H1 (cell line): ENCODE data around the gene PRSS48. TPM values are rescaled to one million over a fixed set of nuclear protein-coding genes. Genes with fewer than 3 reads are reported as not detected.

ENCODE experiments used
- CTCF ChIA-PET: fragments of 300-600 bp; sonication (Branson Sonifier 250); formaldehyde crosslinking; loops from one replicate; lab custom pipeline; 2021; ENCODE audit not compliant: partially characterized antibody; lab: Charles Lee
- POLR2A ChIA-PET: fragments of 300-600 bp; sonication (Branson Sonifier 250); formaldehyde crosslinking; loops from one replicate; lab custom pipeline; 2021; ENCODE audit warnings: inconsistent platforms; ENCODE audit not compliant: partially characterized antibody; lab: Charles Lee
- DNase-seq, 2 experiments: peaks; one replicate each; pipeline versions ENCODE4 v3.0.0 to v3.0.0-alpha.2; 2010 to 2022; ENCODE audit warnings: low spot score in 2 of 2, low read depth in 1 of 2, mixed read lengths in 1 of 2
- FAIRE-seq: peaks from 2 replicates; lab custom pipeline; 2011; peaks lifted over from hg19 to GRCh38; lab: Jason Lieb, UNC
- H2AFZ ChIP-seq: 2 replicates; pipeline ENCODE4 v1.8.1; 2012; ENCODE audit warnings: low read length, inconsistent platforms
- H2AK5ac ChIP-seq: 2 replicates; pipeline ENCODE4 v1.6.1; 2013; ENCODE audit warnings: low read depth, low read length
- H2BK120ac ChIP-seq: replicated peaks from 2 replicates; pipeline ENCODE3; 2013; ENCODE audit warnings: low read depth, low read length, inconsistent platforms
- H2BK12ac ChIP-seq: 2 replicates; pipeline ENCODE4 v1.6.1; 2013; ENCODE audit warnings: low read depth, low read length
- H2BK15ac ChIP-seq: 2 replicates; pipeline ENCODE4 v1.6.1; 2013; ENCODE audit warnings: low read length
- H2BK20ac ChIP-seq: 2 replicates; pipeline ENCODE4 v1.6.1; 2013; ENCODE audit warnings: low read length
- H2BK5ac ChIP-seq: 2 replicates; pipeline ENCODE4 v1.6.1; 2013; ENCODE audit warnings: low read depth, low read length
- H3K14ac ChIP-seq: 2 replicates; pipeline ENCODE4 v1.6.1; 2013; ENCODE audit warnings: inconsistent platforms; ENCODE audit not compliant: insufficient read length
- H3K18ac ChIP-seq: 2 replicates; pipeline ENCODE4 v1.6.1; 2013; ENCODE audit warnings: low read length; ENCODE audit errors: extremely low read depth
- H3K23ac ChIP-seq: 2 replicates; pipeline ENCODE4 v1.6.1; 2013; ENCODE audit warnings: inconsistent platforms; ENCODE audit not compliant: insufficient read length
- H3K23me2 ChIP-seq: 2 replicates; pipeline ENCODE4 v1.6.1; 2013; ENCODE audit warnings: low read depth, low read length
- H3K27ac ChIP-seq: 2 replicates; pipeline ENCODE4 v1.6.1; 2011; ENCODE audit warnings: low read depth, low read length, inconsistent platforms
- H3K27me3 ChIP-seq, 4 experiments: replicated peaks in 1 of 4; 1 replicate in 1 of 4; 2 replicates in 3 of 4; pipeline versions ENCODE4 v1.6.1 to v1.8.1; 2011 to 2013; ENCODE audit warnings: low read length in 3 of 4, mild to moderate bottlenecking in 3 of 4, inconsistent platforms in 2 of 4, mixed read lengths in 2 of 4, moderate library complexity in 1 of 4; ENCODE audit not compliant: control insufficient read depth in 3 of 4, insufficient read depth in 3 of 4; ENCODE audit errors: extremely low read depth in 1 of 4
- H3K36me3 ChIP-seq, 4 experiments: 2 replicates each; pipeline versions ENCODE4 v1.6.1 to v1.8.1; 2011 to 2013; ENCODE audit warnings: mild to moderate bottlenecking in 4 of 4, low read length in 3 of 4, moderate library complexity in 2 of 4, control low read depth in 1 of 4, inconsistent platforms in 1 of 4; ENCODE audit not compliant: insufficient read depth in 4 of 4, control insufficient read depth in 2 of 4
- H3K4ac ChIP-seq: replicated peaks from 2 replicates; pipeline ENCODE3; 2013; ENCODE audit warnings: low read length, low read depth, mixed read lengths, inconsistent platforms; ENCODE audit not compliant: insufficient read length
- H3K4me1 ChIP-seq, 4 experiments: replicated peaks in 1 of 4; 1 replicate in 1 of 4; 2 replicates in 3 of 4; pipeline versions ENCODE4 v1.6.1 to v1.8.1; 2011 to 2013; ENCODE audit warnings: low read length in 3 of 4, inconsistent platforms in 2 of 4, mixed read lengths in 1 of 4; ENCODE audit not compliant: insufficient read depth in 4 of 4, control insufficient read depth in 3 of 4
- H3K4me2 ChIP-seq, 2 experiments: 2 replicates each; pipeline versions ENCODE4 v1.6.1 to v1.8.1; 2011 to 2013; ENCODE audit warnings: low read depth in 2 of 2, low read length in 2 of 2, control low read depth in 1 of 2, inconsistent platforms in 1 of 2, mild to moderate bottlenecking in 1 of 2; ENCODE audit not compliant: insufficient read depth in 1 of 2
- H3K4me3 ChIP-seq, 4 experiments: fragments of 200-600, 300-600 bp in 1 of 4; sonication (generic), shearing (Covaris generic), sonication (Bioruptor Twin) in 1 of 4; 2 replicates each; pipeline versions ENCODE4 v1.5.1 to v1.8.1; 2011 to 2016; ENCODE audit warnings: low read length in 4 of 4, low read depth in 3 of 4, control low read depth in 2 of 4, inconsistent platforms in 2 of 4, mild to moderate bottlenecking in 2 of 4, mixed read lengths in 1 of 4, moderate library complexity in 1 of 4; ENCODE audit not compliant: insufficient read depth in 2 of 4; ENCODE audit errors: extremely low read depth in 1 of 4
- H3K56ac ChIP-seq: replicated peaks from 2 replicates; pipeline ENCODE3; 2013; ENCODE audit warnings: low read depth, mild to moderate bottlenecking, mixed read lengths, low read length, inconsistent platforms; ENCODE audit not compliant: insufficient read length
- H3K79me1 ChIP-seq: 2 replicates; pipeline ENCODE4 v1.6.1; 2013; ENCODE audit warnings: low read depth, low read length, control low read depth
- H3K79me2 ChIP-seq, 2 experiments: 2 replicates each; pipeline versions ENCODE4 v1.6.1 to v1.8.1; 2012 to 2013; ENCODE audit warnings: low read length in 2 of 2, mild to moderate bottlenecking in 2 of 2, inconsistent platforms in 1 of 2; ENCODE audit not compliant: insufficient read depth in 2 of 2, control insufficient read depth in 1 of 2
- H3K9ac ChIP-seq, 4 experiments: replicated peaks in 1 of 4; 1 replicate in 1 of 4; 2 replicates in 3 of 4; pipeline versions ENCODE4 v1.6.1 to v1.8.1; 2011 to 2013; ENCODE audit warnings: low read depth in 3 of 4, low read length in 3 of 4, control low read depth in 2 of 4, mild to moderate bottlenecking in 2 of 4, moderate library complexity in 2 of 4, inconsistent platforms in 1 of 4; ENCODE audit errors: extremely low read depth in 1 of 4
- H3K9me3 ChIP-seq, 2 experiments: 2 replicates each; pipeline versions ENCODE4 v1.6.1 to v1.8.1; 2012 to 2013; ENCODE audit warnings: mild to moderate bottlenecking in 2 of 2, moderate library complexity in 2 of 2, control low read depth in 1 of 2, inconsistent platforms in 1 of 2, low read depth in 1 of 2, low read length in 1 of 2, mixed read lengths in 1 of 2; ENCODE audit not compliant: insufficient read depth in 2 of 2
- H4K20me1 ChIP-seq, 2 experiments: replicated peaks in 1 of 2; 2 replicates each; pipeline versions ENCODE3 to v1.8.1; 2011 to 2013; ENCODE audit warnings: inconsistent platforms in 2 of 2, low read length in 2 of 2, mild to moderate bottlenecking in 1 of 2; ENCODE audit not compliant: insufficient read depth in 2 of 2, control insufficient read depth in 1 of 2
- H4K5ac ChIP-seq: 2 replicates; pipeline ENCODE4 v1.6.1; 2013; ENCODE audit warnings: low read length, low read depth, mixed read lengths, inconsistent platforms; ENCODE audit not compliant: insufficient read length
- H4K8ac ChIP-seq: 2 replicates; pipeline ENCODE4 v1.8.0; 2013; ENCODE audit warnings: mild to moderate bottlenecking, moderate library complexity, low read length, inconsistent platforms; ENCODE audit not compliant: insufficient read depth; ENCODE audit errors: extremely low read depth
- H4K91ac ChIP-seq: replicated peaks from 2 replicates; pipeline ENCODE3; 2013; ENCODE audit warnings: low read length, mixed read lengths, inconsistent platforms; ENCODE audit not compliant: insufficient read length
- NANOG ChIP-seq: IDR thresholded peaks from 2 replicates; pipeline ENCODE4 v1.6.1; 2011; ENCODE audit warnings: low read length, low read depth, mild to moderate bottlenecking, inconsistent platforms; ENCODE audit not compliant: insufficient read depth, poor library complexity, severe bottlenecking
- PHF8 ChIP-seq: fragments of 200-600 bp; sonication (generic); conservative IDR thresholded peaks from 2 replicates; pipeline ENCODE4 v1.7.1; 2012; ENCODE audit warnings: low read depth, mild to moderate bottlenecking, inconsistent platforms, low read length, moderate library complexity
- SIRT6 ChIP-seq: IDR thresholded peaks from one replicate; pipeline ENCODE4 v1.7.1; 2012; ENCODE audit warnings: low read length, inconsistent platforms
- TAF1 ChIP-seq: IDR thresholded peaks from 2 replicates; pipeline ENCODE4 v1.6.1; 2011; ENCODE audit warnings: mild to moderate bottlenecking, low read depth, low read length
- WGBS, 2 experiments: shearing (Covaris generic) in 1 of 2; methylation state at CpG; one replicate each; pipeline versions ENCODE4 v1.1.6 to v1.1.7; 2013 to 2015; ENCODE audit warnings: low lambda C conversion rate in 2 of 2, mixed read lengths in 2 of 2, inconsistent platforms in 1 of 2, low coverage in 1 of 2, missing lambda C conversion rate in 1 of 2; ENCODE audit not compliant: insufficient replicate concordance in 2 of 2, insufficient coverage in 1 of 2, insufficient read length in 1 of 2; ENCODE audit errors: extremely low coverage in 1 of 2, missing lambda C conversion rate in 1 of 2; 5-methylcytosine and 5-hydroxymethylcytosine counted together
- polyA plus RNA-seq, 7 experiments: library from polyadenylated mRNA; depleted of rRNA in 3 of 7; stranded (reverse) in 5 of 7; unstranded in 2 of 7; fragments of >200 nt in 5 of 7; fragments of 200-250 nt in 2 of 7; gene quantifications; 1 replicate in 5 of 7; 2 replicates in 1 of 7; 4 replicates in 1 of 7; pipeline versions ENCODE4 v1.2.1 to v1.2.3, GENCODE V29; 2011 to 2013; ENCODE audit warnings: missing spikeins in 2 of 7, mixed read lengths in 2 of 7
- total RNA-seq: library from RNA; stranded (reverse); fragmentation: NEBNext Ultra II Directional; extraction: Animal tissue kit (Norgen Biotek cat#: 25700); gene quantifications from 2 replicates; pipeline ENCODE4 v1.2.1, GENCODE V29; 2021
- TF ChIP-seq, protein P1 (sequence below), 3 experiments: IDR thresholded peaks; 1 replicate in 2 of 3; 2 replicates in 1 of 3; pipeline versions ENCODE4 v1.5.1 to v1.6.1; 2011; ENCODE audit warnings: low read length in 3 of 3, mild to moderate bottlenecking in 3 of 3, inconsistent platforms in 2 of 3, low read depth in 1 of 3, moderate library complexity in 1 of 3; ENCODE audit not compliant: insufficient read depth in 1 of 3; ENCODE audit errors: control extremely low read depth in 1 of 3

Gene PRSS48
- total and polyA plus RNA-seq, 2 of the 8 experiments (the other 6 are each of a cell fraction or from before 2014, with no cell fraction given): not detected

DNA sequence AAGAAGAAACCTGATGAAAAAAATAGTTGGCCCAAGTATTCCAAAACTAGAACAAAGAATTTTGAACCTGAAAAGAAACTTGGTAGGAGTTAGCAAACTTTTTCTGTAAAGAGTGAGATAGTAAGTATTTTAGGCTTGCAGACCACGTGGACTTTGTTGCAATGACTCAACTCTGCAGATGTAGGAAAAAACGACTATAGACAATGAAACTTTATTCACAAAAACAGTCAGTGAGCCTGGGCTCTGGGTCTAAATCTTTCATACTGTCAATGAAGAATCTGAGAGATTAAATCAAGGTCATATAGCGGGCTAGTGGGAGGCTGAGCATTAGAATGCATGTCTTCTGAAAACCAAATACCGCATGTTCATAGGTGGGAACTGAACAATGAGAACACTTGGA lies 25.5 kb downstream of the PRSS48 start:
- Histone ChIP-seq H4K5ac (no peak overlapping the region), H4K8ac (no peak overlapping the region), H3K23ac (no peak overlapping the region), H2BK20ac (no peak overlapping the region), H3K27me3 (no peaks in the 10 kb centered on the region), H2BK5ac (no peak overlapping the region)
- WGBS, 2 experiments: 95% methylated on average over 4 of the region's 4 CpGs; no CpG with 5 or more reads in 1 of the 2 experiments
- no peak for FAIRE-seq
- TF ChIP-seq, protein P1, sequence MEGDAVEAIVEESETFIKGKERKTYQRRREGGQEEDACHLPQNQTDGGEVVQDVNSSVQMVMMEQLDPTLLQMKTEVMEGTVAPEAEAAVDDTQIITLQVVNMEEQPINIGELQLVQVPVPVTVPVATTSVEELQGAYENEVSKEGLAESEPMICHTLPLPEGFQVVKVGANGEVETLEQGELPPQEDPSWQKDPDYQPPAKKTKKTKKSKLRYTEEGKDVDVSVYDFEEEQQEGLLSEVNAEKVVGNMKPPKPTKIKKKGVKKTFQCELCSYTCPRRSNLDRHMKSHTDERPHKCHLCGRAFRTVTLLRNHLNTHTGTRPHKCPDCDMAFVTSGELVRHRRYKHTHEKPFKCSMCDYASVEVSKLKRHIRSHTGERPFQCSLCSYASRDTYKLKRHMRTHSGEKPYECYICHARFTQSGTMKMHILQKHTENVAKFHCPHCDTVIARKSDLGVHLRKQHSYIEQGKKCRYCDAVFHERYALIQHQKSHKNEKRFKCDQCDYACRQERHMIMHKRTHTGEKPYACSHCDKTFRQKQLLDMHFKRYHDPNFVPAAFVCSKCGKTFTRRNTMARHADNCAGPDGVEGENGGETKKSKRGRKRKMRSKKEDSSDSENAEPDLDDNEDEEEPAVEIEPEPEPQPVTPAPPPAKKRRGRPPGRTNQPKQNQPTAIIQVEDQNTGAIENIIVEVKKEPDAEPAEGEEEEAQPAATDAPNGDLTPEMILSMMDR (IDR thresholded peaks at IDR 0.05; ENCODE audit: control extremely low read depth in 1 of 3, insufficient read depth in 1 of 3, low read depth in 1 of 3, low read length in 3 of 3): no peak
- no peak for TF ChIP-seq TAF1
- TF ChIP-seq NANOG: no peak
- no peak for TF ChIP-seq PHF8
- no peak for TF ChIP-seq SIRT6
- TF ChIP-seq, all 59 proteins: peak for 0
- H2BK15ac ChIP-seq: no peak overlapping the region
- no peak overlapping the region for H2AFZ ChIP-seq
- no peak overlapping the region for H3K18ac ChIP-seq
- peaks cover 6% of the 10 kb centered on the region for H3K79me1 ChIP-seq
- no peak for DNase-seq
- no peak overlapping the region for H3K14ac ChIP-seq
- no peak overlapping the region for H2BK12ac ChIP-seq
- no peak overlapping the region for H4K91ac ChIP-seq
- H3K9me3 ChIP-seq: no peaks in the 10 kb centered on the region
- no peak overlapping the region for H3K4me3 ChIP-seq
- H4K20me1 ChIP-seq: peaks cover 0 to 9% of the 10 kb centered on the region in 2 experiments
- ChIA-PET CTCF (interaction anchor here (2.9 to 7.1 kb wide), 2 partner anchors 11 to 25 kb away, joined by 10 to 59 read pairs; partner anchors contain the start of gene PRSS48), POLR2A (interaction anchor here (3.4 kb wide), 1 partner anchor 22 kb away, joined by 16 read pairs; the partner anchor contains the start of gene SH3D19)
- peaks cover 3 to 4% (median 4%) of the 10 kb centered on the region in 4 experiments for H3K4me1 ChIP-seq
- H3K56ac ChIP-seq: no peak overlapping the region
- H3K9ac ChIP-seq: no peak overlapping the region
- H2BK120ac ChIP-seq: no peak overlapping the region
- no peak overlapping the region for H3K4ac ChIP-seq
- H2AK5ac ChIP-seq: no peak overlapping the region
- H3K36me3 ChIP-seq: no peaks in the 10 kb centered on the region
- no peak overlapping the region for H3K4me2 ChIP-seq
- peaks cover 0 to 81% of the 10 kb centered on the region in 2 experiments; a peak in 3 of 4 replicates for H3K79me2 ChIP-seq
- no peaks in the 10 kb centered on the region for H3K23me2 ChIP-seq
- H3K27ac ChIP-seq: no peak overlapping the region
